ENCODE measurements around the gene JAK1.

Gene JAK1

DNA sequence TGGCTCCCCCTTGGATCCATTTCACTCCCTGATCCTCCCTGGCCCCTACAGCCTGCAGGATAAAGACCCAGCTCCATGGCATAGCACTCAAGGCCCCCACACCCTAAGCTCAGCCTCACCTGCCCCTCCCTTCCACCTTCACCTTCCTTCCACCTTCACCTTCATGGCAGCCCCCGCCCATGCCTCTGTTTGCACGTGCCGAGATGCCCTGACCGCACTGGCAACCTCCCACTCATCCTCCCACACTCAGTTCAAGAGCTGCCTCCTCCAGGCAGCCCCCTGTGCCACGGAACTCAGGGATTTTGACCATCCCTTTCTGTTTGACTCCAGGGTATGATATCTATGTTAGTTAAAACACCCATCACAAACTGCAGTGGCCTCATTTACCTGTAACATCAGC lies 111.7 kb downstream of the JAK1 start:
- H3K27me3 ChIP-seq (replicated peaks; ENCODE audit: control insufficient read depth, insufficient read depth, low read length): no peaks in the 10 kb centered on the region
- H3K4me1 ChIP-seq (ENCODE audit: control insufficient read depth, insufficient read depth, low read length): no peaks in the 10 kb centered on the region
- H3K4me3 ChIP-seq (ENCODE audit: low read length): no peak overlapping the region
- no peaks in the 10 kb centered on the region for H3K9me3 ChIP-seq (ENCODE audit: control insufficient read depth, low read length)
- peaks cover 98% of the 10 kb centered on the region for H3K36me3 ChIP-seq (ENCODE audit: control insufficient read depth, insufficient read depth, low read length, severe bottlenecking)
- DNase-seq (ENCODE audit: low read depth): no peak
- no peak overlapping the region for H3K9ac ChIP-seq (ENCODE audit: low read length)

DNA sequence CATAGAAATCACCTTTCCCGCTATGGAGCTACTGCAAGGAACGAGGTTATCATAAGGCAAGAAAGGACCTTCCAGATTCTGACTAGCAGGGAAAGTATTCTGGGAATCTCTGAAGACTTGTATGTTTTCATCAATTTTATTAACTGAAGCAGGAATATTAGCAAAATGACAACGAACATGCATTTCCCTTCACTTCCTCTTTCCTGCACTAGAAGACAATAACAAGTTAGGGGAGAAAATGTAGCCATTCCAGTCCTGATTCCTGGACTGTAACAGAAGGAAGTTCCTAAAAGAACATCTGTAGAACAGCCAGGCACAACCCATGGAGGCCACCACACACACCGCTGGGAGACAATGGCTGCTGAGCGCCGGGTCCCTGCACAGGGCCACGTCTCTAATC lies 114.7 kb downstream of the JAK1 start:
- no peaks in the 10 kb centered on the region for H3K27me3 ChIP-seq (replicated peaks; ENCODE audit: control insufficient read depth, insufficient read depth, low read length)
- peaks cover 97% of the 10 kb centered on the region for H3K36me3 ChIP-seq (ENCODE audit: control insufficient read depth, insufficient read depth, low read length, severe bottlenecking)
- DNase-seq (ENCODE audit: low read depth): no peak
- H3K9me3 ChIP-seq (ENCODE audit: control insufficient read depth, low read length): no peaks in the 10 kb centered on the region
- H3K4me1 ChIP-seq (ENCODE audit: control insufficient read depth, insufficient read depth, low read length): no peaks in the 10 kb centered on the region
- no peak overlapping the region for H3K9ac ChIP-seq (ENCODE audit: low read length)
- H3K4me3 ChIP-seq (ENCODE audit: low read length): no peak overlapping the region

DNA sequence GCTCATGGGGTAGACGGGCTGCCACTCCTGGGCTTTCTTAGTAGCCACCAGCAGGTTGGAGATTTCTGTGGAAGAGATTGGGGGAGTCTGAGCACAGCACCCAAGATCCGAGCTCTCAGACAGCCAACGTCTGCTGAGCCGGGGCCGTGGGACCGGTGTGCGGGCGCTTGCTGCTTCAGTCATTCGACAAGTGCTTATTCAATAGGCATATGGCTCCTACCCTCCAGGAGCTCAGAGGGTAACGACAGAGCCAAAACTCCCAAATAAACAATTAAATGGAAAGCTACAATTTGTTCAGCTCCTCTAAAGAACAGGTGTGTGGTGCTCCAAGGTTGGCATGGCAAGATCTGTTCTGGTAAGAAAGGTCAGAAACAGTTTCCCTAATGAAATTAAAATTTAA lies 115.5 kb downstream of the JAK1 start:
- Histone ChIP-seq H3K9ac (ENCODE audit: low read length) (no peak overlapping the region), H3K9me3 (ENCODE audit: control insufficient read depth, low read length) (no peaks in the 10 kb centered on the region), H3K27me3 (replicated peaks; ENCODE audit: control insufficient read depth, insufficient read depth, low read length) (no peaks in the 10 kb centered on the region), H3K36me3 (ENCODE audit: control insufficient read depth, insufficient read depth, low read length, severe bottlenecking) (peaks cover 97% of the 10 kb centered on the region), H3K4me1 (ENCODE audit: control insufficient read depth, insufficient read depth, low read length) (no peaks in the 10 kb centered on the region), H3K4me3 (ENCODE audit: low read length) (no peak overlapping the region)
- DNase-seq (ENCODE audit: low read depth): no peak

DNA sequence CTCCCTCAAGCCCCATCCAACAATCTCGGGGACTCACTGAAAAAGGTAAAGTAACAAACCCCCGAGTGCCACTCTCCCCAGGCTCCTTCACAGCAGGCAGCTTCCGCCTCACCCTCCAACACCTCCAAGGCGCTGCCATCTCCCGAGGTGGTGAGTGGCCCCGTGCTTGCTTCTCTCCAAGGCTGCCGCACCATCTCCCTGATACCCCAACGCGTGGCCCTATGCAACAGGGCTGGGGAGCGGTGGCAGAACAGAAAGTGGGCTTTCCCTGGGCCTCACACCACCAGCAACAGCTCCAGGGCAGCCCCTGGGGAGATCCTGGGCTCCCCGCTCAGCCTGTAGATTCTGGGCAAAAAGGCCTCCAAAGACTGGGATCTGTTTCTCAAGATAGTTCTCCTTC lies 116.4 kb downstream of the JAK1 start:
- Histone ChIP-seq H3K36me3 (ENCODE audit: control insufficient read depth, insufficient read depth, low read length, severe bottlenecking) (peaks cover 97% of the 10 kb centered on the region), H3K27me3 (replicated peaks; ENCODE audit: control insufficient read depth, insufficient read depth, low read length) (no peaks in the 10 kb centered on the region), H3K4me1 (ENCODE audit: control insufficient read depth, insufficient read depth, low read length) (no peaks in the 10 kb centered on the region), H3K9ac (ENCODE audit: low read length) (no peak overlapping the region), H3K4me3 (ENCODE audit: low read length) (no peak overlapping the region), H3K9me3 (ENCODE audit: control insufficient read depth, low read length) (no peaks in the 10 kb centered on the region)
- no peak for DNase-seq (ENCODE audit: low read depth)

DNA sequence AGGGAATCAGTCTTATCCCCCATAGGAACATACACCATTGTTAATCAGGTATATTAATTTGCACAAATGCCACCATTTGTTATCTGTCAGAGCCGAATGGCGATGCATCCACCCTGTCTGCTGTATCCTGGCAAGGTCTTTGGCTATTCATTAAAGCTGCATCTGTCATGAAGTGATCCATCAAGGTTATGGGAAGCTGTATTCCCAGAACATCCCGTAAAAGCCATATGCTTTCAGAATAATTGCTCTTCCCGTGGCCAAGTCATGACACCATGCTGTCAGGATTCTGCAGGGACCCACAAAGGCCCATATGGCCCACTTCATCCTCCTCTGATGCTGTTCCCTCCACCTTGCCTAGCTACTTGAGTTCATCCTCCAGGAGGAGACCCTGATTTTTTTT lies 117.5 kb downstream of the JAK1 start:
- no peak for DNase-seq (ENCODE audit: low read depth)
- Histone ChIP-seq H3K4me1 (ENCODE audit: control insufficient read depth, insufficient read depth, low read length) (no peaks in the 10 kb centered on the region), H3K9ac (ENCODE audit: low read length) (no peak overlapping the region), H3K9me3 (ENCODE audit: control insufficient read depth, low read length) (no peaks in the 10 kb centered on the region), H3K36me3 (ENCODE audit: control insufficient read depth, insufficient read depth, low read length, severe bottlenecking) (peaks cover 97% of the 10 kb centered on the region), H3K27me3 (replicated peaks; ENCODE audit: control insufficient read depth, insufficient read depth, low read length) (no peaks in the 10 kb centered on the region), H3K4me3 (ENCODE audit: low read length) (no peak overlapping the region)

DNA sequence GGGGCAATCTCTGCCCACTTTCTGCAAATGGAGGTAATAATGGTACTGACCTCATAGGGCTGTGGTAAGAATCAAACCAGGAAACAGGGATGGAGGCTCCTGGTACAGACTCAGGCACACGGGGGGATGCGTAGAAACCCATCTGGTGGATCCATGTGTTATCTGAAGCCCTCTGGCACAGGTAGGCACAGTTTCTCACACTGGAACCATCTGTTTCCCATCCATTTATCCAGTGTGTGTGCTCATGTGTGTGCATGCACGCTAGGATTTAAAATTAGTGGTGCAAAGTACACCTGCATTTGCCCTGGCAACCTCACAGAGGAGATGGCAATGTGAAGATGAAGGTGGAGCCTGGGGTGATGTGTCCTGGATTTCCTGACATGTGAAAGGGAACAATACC lies 118.2 kb downstream of the JAK1 start:
- H3K27me3 ChIP-seq (replicated peaks; ENCODE audit: control insufficient read depth, insufficient read depth, low read length): no peaks in the 10 kb centered on the region
- H3K4me1 ChIP-seq (ENCODE audit: control insufficient read depth, insufficient read depth, low read length): peaks cover 2% of the 10 kb centered on the region
- no peak for DNase-seq (ENCODE audit: low read depth)
- no peak overlapping the region for H3K4me3 ChIP-seq (ENCODE audit: low read length)
- H3K36me3 ChIP-seq (ENCODE audit: control insufficient read depth, insufficient read depth, low read length, severe bottlenecking): peaks cover 97% of the 10 kb centered on the region
- H3K9me3 ChIP-seq (ENCODE audit: control insufficient read depth, low read length): no peaks in the 10 kb centered on the region
- H3K9ac ChIP-seq (ENCODE audit: low read length): no peak overlapping the region

DNA sequence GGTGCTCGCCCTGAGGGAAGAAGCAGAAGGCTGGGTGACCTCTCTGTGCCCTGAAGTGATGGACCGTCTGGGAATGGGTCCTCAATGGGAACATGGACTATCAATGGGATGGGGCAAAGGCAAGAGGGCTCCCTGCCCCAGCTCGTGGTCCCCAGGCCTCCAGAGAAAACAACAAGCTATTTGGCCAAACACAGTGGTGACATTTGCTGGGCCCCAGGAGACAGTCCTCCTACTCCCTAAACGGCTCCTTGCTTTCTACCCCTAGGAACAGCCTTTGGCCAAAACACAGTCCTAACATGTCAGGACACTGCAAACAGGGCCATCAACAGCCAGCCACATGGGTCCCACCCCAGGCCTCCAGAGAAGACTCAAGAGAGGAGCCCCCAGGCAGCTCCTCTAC lies 118.7 kb downstream of the JAK1 start:
- DNase-seq (ENCODE audit: low read depth): no peak
- Histone ChIP-seq H3K4me1 (ENCODE audit: control insufficient read depth, insufficient read depth, low read length) (peaks cover 6% of the 10 kb centered on the region), H3K9me3 (ENCODE audit: control insufficient read depth, low read length) (no peaks in the 10 kb centered on the region), H3K27me3 (replicated peaks; ENCODE audit: control insufficient read depth, insufficient read depth, low read length) (no peaks in the 10 kb centered on the region), H3K36me3 (ENCODE audit: control insufficient read depth, insufficient read depth, low read length, severe bottlenecking) (peaks cover 97% of the 10 kb centered on the region), H3K4me3 (ENCODE audit: low read length) (no peak overlapping the region), H3K9ac (ENCODE audit: low read length) (no peak overlapping the region)

DNA sequence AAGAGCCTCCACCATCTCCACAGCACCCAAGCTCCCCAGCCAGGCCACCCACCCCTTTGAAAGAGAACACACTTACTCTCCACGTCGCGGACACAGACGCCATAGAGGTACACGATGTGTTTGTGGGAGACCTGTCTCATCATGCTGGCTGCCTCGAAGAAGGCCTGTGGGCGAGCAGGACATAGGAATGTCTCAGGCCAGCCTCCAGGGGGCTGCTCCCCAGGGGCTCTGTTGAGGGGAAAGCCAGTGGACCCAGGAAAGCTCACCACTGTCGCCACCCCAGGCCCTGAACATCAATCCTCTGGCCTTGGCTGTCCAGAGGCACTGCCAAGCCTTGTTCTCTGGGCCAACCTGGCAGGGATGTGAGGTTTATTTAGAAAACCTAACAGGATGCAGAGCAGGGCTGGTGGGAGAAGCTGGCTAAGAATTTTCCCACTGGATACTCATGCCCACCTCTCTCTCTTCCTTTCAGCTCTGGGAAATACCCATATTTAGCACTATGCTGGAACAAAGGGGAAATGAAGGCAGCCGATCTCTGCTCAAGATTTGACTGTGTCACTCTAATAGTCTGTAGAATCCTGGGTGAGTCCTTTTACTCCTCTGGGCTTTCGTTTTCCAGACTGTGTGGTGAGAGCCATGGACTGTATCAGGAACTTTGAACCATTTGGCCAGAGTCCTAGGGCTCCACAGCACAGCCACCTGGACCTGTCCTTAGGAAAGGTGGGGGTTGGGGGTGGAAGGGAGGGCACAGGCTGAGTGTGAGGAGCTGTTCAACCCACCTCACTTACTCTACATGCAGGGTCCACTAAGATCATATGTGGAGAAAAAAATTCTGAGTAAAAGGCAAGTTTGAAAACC lies 119.5 kb downstream of the JAK1 start:
- Histone ChIP-seq H3K27me3 (replicated peaks; ENCODE audit: control insufficient read depth, insufficient read depth, low read length) (no peaks in the 10 kb centered on the region), H3K9me3 (ENCODE audit: control insufficient read depth, low read length) (no peaks in the 10 kb centered on the region), H3K4me3 (ENCODE audit: low read length) (no peak overlapping the region), H3K4me1 (ENCODE audit: control insufficient read depth, insufficient read depth, low read length) (peaks cover 14% of the 10 kb centered on the region), H3K9ac (ENCODE audit: low read length) (no peak overlapping the region), H3K36me3 (ENCODE audit: control insufficient read depth, insufficient read depth, low read length, severe bottlenecking) (peaks cover 89% of the 10 kb centered on the region)
- DNase-seq (ENCODE audit: low read depth): no peak

DNA sequence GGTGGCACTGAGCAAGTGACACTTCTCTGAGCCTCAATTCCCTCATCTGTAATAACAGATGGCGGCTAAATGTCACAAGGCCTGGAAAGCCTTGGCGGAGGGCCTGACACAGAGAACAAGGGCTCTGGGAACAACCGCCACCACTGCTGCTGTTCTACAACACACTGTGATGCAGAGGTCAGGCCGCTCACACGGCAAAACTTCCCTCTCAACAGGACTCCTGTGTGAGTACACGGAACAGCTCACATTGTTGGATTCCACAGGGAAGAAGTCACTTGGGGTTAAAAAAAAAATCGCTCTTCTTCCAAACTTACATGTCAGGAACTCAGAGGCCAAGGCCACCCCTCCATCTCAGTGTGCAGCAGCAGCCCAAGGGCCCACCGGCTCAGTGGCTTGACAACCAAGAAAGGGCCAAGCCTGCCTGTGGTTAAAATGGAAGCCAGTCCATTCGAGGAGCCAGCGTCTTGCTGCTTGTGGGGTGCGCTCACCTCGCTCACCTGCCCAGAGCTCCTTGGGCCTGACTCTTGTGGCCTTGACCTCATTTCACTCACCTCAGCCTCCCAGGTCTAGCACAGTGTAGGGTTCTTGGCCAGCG lies 120.4 kb downstream of the JAK1 start:
- H3K4me3 ChIP-seq (ENCODE audit: low read length): no peak overlapping the region
- no peak overlapping the region for H3K9ac ChIP-seq (ENCODE audit: low read length)
- peaks cover 87% of the 10 kb centered on the region for H3K36me3 ChIP-seq (ENCODE audit: control insufficient read depth, insufficient read depth, low read length, severe bottlenecking)
- no peak for DNase-seq (ENCODE audit: low read depth)
- peaks cover 23% of the 10 kb centered on the region for H3K4me1 ChIP-seq (ENCODE audit: control insufficient read depth, insufficient read depth, low read length)
- no peaks in the 10 kb centered on the region for H3K27me3 ChIP-seq (replicated peaks; ENCODE audit: control insufficient read depth, insufficient read depth, low read length)
- no peaks in the 10 kb centered on the region for H3K9me3 ChIP-seq (ENCODE audit: control insufficient read depth, low read length)

DNA sequence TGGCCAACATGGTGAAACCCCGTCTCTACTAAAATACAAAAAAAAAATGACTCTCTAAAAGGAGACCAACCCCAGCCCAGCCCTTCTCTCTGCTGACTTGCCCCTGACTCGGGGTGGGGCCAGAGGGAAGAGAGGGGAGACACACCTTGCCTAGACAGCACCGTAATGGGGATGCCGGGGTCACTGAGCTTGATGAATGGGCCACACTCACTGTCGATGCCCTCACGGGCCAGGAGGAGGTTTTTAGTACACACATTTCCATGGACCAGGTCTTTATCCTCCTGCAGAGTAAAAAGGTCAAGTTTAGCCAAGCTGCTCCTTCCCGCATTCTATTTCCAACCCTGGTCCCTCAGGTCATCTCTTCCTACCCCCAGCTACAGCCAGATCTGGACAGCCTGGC lies 121.7 kb downstream of the JAK1 start:
- Histone ChIP-seq H3K27me3 (replicated peaks; ENCODE audit: control insufficient read depth, insufficient read depth, low read length) (no peaks in the 10 kb centered on the region), H3K9me3 (ENCODE audit: control insufficient read depth, low read length) (no peaks in the 10 kb centered on the region), H3K36me3 (ENCODE audit: control insufficient read depth, insufficient read depth, low read length, severe bottlenecking) (peaks cover 87% of the 10 kb centered on the region), H3K4me1 (ENCODE audit: control insufficient read depth, insufficient read depth, low read length) (peaks cover 26% of the 10 kb centered on the region), H3K9ac (ENCODE audit: low read length) (no peak overlapping the region), H3K4me3 (ENCODE audit: low read length) (no peak overlapping the region)
- no peak for DNase-seq (ENCODE audit: low read depth)

DNA sequence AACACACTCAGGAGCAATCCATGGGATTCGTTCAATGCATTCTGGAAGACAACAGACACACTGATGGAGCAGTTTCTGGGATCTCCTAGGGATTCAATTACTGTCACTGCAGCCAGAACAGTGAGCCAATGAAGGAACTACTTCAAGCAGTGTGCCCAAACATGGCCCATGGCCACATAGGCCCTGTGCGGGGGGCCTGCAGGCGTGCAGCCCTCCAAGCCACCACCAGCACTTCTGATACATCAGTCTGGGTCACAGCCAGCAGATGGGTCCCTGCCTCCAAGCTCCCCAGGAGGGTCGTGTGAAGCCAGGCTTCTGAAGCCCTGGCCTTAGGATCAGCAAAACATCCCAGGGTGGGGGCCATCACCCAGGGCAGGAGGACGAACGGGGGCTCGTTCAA lies 122.2 kb downstream of the JAK1 start:
- Histone ChIP-seq H3K9me3 (ENCODE audit: control insufficient read depth, low read length) (no peaks in the 10 kb centered on the region), H3K4me3 (ENCODE audit: low read length) (no peak overlapping the region), H3K9ac (ENCODE audit: low read length) (no peak overlapping the region), H3K27me3 (replicated peaks; ENCODE audit: control insufficient read depth, insufficient read depth, low read length) (no peaks in the 10 kb centered on the region), H3K36me3 (ENCODE audit: control insufficient read depth, insufficient read depth, low read length, severe bottlenecking) (peaks cover 87% of the 10 kb centered on the region), H3K4me1 (ENCODE audit: control insufficient read depth, insufficient read depth, low read length) (peaks cover 26% of the 10 kb centered on the region)
- DNase-seq (ENCODE audit: low read depth): no peak

Data from adipocyte (in vitro differentiated cells).